ENCODE data around the gene LY6G6C. TPM values are rescaled to one million over a fixed set of nuclear protein-coding genes. Genes with fewer than 3 reads are reported as not detected.

The LY6G6C gene
- total and polyA plus RNA-seq, 5 donors from 2014 or later, result not detected

DNA sequence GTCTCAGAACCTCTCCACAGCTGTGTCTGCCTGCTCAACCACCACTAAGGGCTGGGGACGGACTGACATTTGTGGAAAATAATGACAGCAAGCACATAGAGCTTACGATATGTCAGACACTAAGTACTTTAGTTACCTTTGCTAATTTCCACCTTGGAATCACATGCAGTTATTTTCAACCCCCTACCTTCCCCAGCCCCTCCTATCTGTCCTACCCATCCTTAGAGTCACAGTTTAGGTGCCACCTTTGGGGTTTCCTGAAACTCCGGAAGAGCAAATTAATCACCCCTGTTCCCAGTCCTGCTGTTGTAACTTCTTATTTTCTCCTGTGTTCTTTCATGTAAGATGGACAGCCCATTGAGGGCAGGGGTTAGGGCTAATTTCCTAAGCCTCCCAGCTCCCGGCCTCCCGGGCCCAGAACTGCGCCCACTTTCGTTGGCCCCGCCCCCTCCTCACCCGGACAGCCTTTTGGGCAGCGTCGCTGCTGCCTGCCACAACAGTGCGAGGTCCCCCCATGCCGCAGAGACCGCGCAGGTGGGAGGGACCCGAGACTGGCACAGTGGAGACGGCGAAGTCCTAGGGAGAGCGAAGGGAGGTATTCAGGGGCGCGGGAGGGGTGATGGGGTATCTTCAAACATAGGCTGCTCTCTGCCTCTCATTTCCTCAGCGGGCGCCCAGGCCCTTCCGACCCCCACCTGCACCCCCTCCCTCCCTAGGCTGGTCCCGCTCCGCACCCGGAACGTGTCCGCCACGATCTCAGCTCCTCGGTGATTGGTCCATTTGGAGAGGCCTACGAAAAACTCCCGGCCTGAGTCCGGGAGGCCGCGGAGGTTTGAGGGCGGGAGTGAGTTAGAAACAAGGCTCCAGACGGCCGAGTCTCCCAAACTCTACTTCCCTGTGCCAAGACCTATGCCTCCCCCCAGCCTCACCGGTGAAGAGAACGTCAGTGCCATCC is 6.4 kb upstream of the LY6G6C start:
- peaks cover 0 to 45% (median 17%) of the 10 kb centered on the region in 4 donors for H3K4me1 Mint-ChIP-seq
- Histone ChIP-seq H3K4me3 (ENCODE audit: low read depth, low read length) (no peak overlapping the region), H3K4me1 (ENCODE audit: control insufficient read depth, insufficient read depth, low read length, poor library complexity, severe bottlenecking) (peaks cover 19% of the 10 kb centered on the region), H3K27me3 (ENCODE audit: control insufficient read depth, insufficient read depth, low read length) (no peaks in the 10 kb centered on the region), H3K36me3 (ENCODE audit: control insufficient read depth, insufficient read depth, low read length) (peaks cover 23% of the 10 kb centered on the region), H3K27ac (ENCODE audit: insufficient read depth, low read length, poor library complexity, severe bottlenecking) (no peak overlapping the region), H3K9me3 (ENCODE audit: control insufficient read depth in 2 of 2, low read length in 2 of 2) (no peaks in the 10 kb centered on the region)
- peak overlapping the region; percentile 58 to 79 (median 59) for H3K27ac Mint-ChIP-seq
- peaks cover 0 to 1% (median 0%) of the 10 kb centered on the region in 7 donors for H3K9me3 Mint-ChIP-seq
- DNase-seq (peak in 1 of 3 donors; percentile 59), ATAC-seq (ENCODE audit: low read depth in 2 of 2) (no peak)
- H3K36me3 Mint-ChIP-seq, result peaks cover 12% of the 10 kb centered on the region
- no peaks in the 10 kb centered on the region for H3K27me3 Mint-ChIP-seq
- H3K4me3 Mint-ChIP-seq, result peak overlapping the region; percentile 54 to 95 (median 80)

DNA sequence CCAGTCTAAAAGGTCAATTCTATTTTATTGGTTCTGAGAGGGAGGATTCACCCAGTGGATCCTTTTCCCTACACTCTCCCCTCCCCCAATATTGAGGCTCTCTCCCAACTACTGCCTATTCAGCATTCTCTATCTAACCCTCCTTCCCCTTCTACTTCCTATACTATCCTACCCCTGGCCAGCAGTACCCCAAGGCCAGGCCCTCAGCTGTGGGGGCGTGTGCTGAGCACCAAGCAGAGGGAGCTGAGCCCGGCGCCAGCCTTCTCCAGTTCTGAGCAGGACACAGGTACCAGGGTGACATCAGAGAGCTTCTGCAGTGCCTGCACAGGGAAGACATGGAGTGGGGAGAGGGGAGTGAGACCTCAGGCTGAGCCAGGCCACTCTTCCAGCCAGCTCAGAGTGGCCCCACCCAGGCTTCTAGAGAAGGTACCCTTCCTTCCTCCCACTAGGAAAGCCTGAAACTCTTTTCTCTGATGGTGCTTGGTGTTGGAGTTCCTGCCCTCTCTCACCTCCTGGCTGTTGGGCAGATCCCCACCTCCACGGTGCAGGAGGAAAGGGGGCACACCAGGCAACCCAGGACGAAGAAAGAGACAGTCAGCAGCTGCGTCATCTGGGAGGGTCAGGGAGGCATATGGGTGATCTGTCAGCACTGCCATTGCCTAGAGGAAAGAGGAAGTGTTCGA is 5.6 kb upstream of the LY6G6C start:
- Histone ChIP-seq H3K4me1 (ENCODE audit: control insufficient read depth, insufficient read depth, low read length, poor library complexity, severe bottlenecking) (peaks cover 19% of the 10 kb centered on the region), H3K27ac (ENCODE audit: insufficient read depth, low read length, poor library complexity, severe bottlenecking) (no peak overlapping the region), H3K4me3 (ENCODE audit: low read depth, low read length) (no peak overlapping the region), H3K36me3 (ENCODE audit: control insufficient read depth, insufficient read depth, low read length) (peaks cover 16% of the 10 kb centered on the region), H3K27me3 (ENCODE audit: control insufficient read depth, insufficient read depth, low read length) (no peaks in the 10 kb centered on the region), H3K9me3 (ENCODE audit: control insufficient read depth in 2 of 2, low read length in 2 of 2) (no peaks in the 10 kb centered on the region)
- Mint-ChIP-seq H3K4me3 (peak overlapping the region in 3 of 4 donors; percentile 66 to 90 (median 72)), H3K27me3 (no peaks in the 10 kb centered on the region), H3K4me1 (peaks cover 0 to 43% (median 16%) of the 10 kb centered on the region in 4 donors), H3K9me3 (peaks cover 0 to 1% (median 0%) of the 10 kb centered on the region in 7 donors), H3K27ac (peak overlapping the region in 2 of 3 donors; percentile 16 to 58), H3K36me3 (peaks cover 10% of the 10 kb centered on the region)
- ATAC-seq (ENCODE audit: low read depth in 2 of 2), result peak; percentile 26 to 45
- DNase-seq, result no peak

DNA sequence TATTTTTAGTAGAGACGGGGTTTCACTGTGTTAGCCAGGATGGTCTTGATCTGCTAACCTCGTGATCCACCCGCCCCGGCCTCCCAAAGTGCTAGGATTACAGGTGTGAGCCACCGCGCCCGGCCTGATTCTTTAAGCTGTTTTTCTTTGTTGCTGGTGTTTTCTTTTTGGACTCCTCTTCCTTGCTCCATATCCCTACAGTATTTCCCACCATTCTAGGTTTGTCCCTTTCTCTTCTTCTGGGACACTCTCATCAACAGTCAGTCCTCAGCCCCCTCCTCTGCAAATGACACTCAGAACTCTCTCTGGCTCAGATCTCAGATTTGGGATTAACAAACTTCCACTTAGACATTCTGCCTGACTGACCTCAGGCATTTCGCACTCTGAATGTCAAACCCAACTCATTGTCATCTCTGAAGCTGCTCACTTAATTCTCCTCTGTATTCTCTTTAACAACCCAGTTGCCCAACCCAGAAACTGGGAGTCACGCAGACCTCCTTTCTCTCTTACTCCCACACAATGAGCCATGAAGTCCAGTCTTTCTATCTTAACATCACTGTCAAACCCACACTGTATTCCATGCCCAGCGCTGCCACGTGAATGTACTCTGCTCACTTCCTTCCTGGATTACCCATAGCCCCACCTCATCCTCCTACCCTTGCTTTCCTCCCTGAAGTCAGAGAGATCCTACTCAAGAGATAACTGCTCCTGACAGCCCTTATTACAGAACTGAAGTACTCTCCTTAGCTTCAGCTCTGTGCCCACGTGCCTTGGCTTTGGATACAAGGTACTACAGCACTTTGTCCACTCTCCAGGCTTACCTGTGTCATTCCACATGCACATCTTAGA is 4.2 kb upstream of the LY6G6C start:
- peaks cover 4% of the 10 kb centered on the region for H3K36me3 Mint-ChIP-seq
- peaks cover 0 to 32% (median 13%) of the 10 kb centered on the region in 4 donors for H3K4me1 Mint-ChIP-seq
- Histone ChIP-seq H3K27ac (ENCODE audit: insufficient read depth, low read length, poor library complexity, severe bottlenecking) (no peak overlapping the region), H3K36me3 (ENCODE audit: control insufficient read depth, insufficient read depth, low read length) (peaks cover 2% of the 10 kb centered on the region), H3K4me1 (ENCODE audit: control insufficient read depth, insufficient read depth, low read length, poor library complexity, severe bottlenecking) (peaks cover 19% of the 10 kb centered on the region), H3K27me3 (ENCODE audit: control insufficient read depth, insufficient read depth, low read length) (no peaks in the 10 kb centered on the region), H3K9me3 (ENCODE audit: control insufficient read depth in 2 of 2, low read length in 2 of 2) (no peaks in the 10 kb centered on the region), H3K4me3 (ENCODE audit: low read depth, low read length) (no peak overlapping the region)
- H3K27ac Mint-ChIP-seq, result peak overlapping the region; percentile 2 to 77 (median 49)
- H3K27me3 Mint-ChIP-seq, result no peaks in the 10 kb centered on the region
- peaks cover 0 to 1% (median 0%) of the 10 kb centered on the region in 7 donors for H3K9me3 Mint-ChIP-seq
- no peak for DNase-seq
- ATAC-seq (ENCODE audit: low read depth in 2 of 2), result no peak
- H3K4me3 Mint-ChIP-seq, result peak overlapping the region in 1 of 4 donors; percentile 69

DNA sequence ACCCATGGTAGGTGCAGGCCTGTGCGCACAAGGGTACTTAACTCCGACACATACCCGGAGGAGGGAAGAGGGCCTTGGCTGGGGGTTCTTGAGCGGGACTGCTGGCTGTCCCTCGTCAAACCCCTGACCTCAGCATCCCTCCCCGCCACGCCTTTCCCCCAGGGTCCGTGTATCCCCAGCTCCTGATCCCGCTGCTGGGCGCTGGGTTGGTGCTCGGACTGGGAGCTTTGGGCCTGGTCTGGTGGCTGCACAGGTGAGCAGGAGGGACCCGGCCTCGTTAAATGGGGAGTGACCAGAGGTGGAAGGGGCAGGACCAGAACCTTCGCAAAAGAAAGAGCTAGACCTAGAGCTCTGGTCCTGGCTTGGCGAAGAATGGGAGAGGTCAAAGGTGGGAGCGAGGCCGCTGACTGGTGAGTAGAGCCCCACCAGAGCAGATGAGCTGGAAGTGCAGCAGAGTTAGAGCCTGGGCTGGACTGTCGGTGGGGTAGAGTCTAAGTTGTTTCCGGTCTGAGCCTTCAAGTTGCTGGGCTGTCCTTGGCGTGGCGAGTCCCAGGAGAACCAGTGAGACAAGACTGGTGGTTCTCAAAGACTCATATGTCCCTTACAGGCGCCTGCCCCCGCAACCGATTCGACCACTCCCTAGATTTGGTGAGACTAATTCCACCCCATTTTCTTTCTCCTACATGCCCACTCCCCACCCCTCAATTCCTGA is 2.6 kb upstream of the LY6G6C start:
- no peak overlapping the region for H3K4me3 ChIP-seq (ENCODE audit: low read depth, low read length)
- peak overlapping the region in 1 of 3 donors; percentile 36 for H3K27ac Mint-ChIP-seq

DNA sequence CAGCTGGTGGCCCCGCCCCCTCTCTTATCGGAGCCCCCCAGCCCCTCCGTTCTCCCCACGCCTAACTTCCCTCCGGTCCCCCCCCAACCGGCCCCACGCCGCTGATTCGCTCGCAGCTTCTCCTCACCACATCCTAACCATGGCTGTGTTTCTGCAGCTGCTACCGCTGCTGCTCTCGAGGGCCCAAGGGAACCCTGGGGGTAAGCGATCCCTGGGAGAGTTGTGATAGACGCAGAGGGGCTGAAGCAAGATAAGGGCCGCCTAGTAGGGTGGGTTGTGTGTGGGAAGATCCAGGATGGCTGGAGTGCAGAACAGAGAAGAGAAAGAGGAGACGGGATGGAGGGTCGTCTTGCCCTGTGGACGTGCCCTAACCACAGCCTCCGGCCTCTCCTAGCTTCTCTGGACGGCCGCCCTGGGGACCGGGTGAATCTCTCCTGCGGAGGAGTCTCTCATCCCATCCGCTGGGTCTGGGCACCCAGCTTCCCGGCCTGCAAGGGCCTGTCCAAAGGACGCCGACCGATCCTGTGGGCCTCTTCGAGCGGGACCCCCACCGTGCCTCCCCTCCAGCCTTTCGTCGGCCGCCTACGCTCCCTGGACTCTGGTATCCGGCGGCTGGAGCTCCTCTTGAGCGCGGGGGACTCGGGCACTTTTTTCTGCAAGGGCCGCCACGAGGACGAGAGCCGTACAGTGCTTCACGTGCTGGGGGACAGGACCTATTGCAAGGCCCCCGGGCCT is 1.9 kb upstream of the LY6G6C start, which contains the start of gene MPIG6B:
TSS of gene MPIG6B (plus strand) at position 129 of the 735 bp plus-strand sequence. CDS start at position 140, 11 bp downstream.
- peaks cover 4% of the 10 kb centered on the region for H3K36me3 Mint-ChIP-seq
- Histone ChIP-seq H3K9me3 (ENCODE audit: control insufficient read depth in 2 of 2, low read length in 2 of 2) (no peaks in the 10 kb centered on the region), H3K36me3 (ENCODE audit: control insufficient read depth, insufficient read depth, low read length) (no peaks in the 10 kb centered on the region), H3K4me1 (ENCODE audit: control insufficient read depth, insufficient read depth, low read length, poor library complexity, severe bottlenecking) (peaks cover 4% of the 10 kb centered on the region), H3K27ac (ENCODE audit: insufficient read depth, low read length, poor library complexity, severe bottlenecking) (no peak within 1 kb of the TSS), H3K4me3 (ENCODE audit: low read depth, low read length) (no peak within 1 kb of the TSS), H3K27me3 (ENCODE audit: control insufficient read depth, insufficient read depth, low read length) (no peaks in the 10 kb centered on the region)
- ATAC-seq (ENCODE audit: low read depth in 2 of 2), result no peak
- no peak within 1 kb of the TSS for H3K4me3 Mint-ChIP-seq
- no peaks in the 10 kb centered on the region for H3K27me3 Mint-ChIP-seq
- peak within 1 kb of the TSS in 1 of 3 donors; percentile 36 for H3K27ac Mint-ChIP-seq
- no peak for DNase-seq
- peaks cover 0 to 15% (median 3%) of the 10 kb centered on the region in 4 donors for H3K4me1 Mint-ChIP-seq
- H3K9me3 Mint-ChIP-seq, result peaks cover 0 to 1% (median 0%) of the 10 kb centered on the region in 7 donors

More for the DNA sequence above, 2.6 kb upstream of the LY6G6C start:
- H3K27ac ChIP-seq (ENCODE audit: insufficient read depth, low read length, poor library complexity, severe bottlenecking), result no peak overlapping the region
- Mint-ChIP-seq H3K27me3 (no peaks in the 10 kb centered on the region), H3K36me3 (peaks cover 4% of the 10 kb centered on the region), H3K4me1 (peaks cover 0 to 20% (median 4%) of the 10 kb centered on the region in 4 donors), H3K4me3 (no peak overlapping the region), H3K9me3 (peaks cover 0 to 1% (median 0%) of the 10 kb centered on the region in 7 donors)
- H3K9me3 ChIP-seq (ENCODE audit: control insufficient read depth in 2 of 2, low read length in 2 of 2), result no peaks in the 10 kb centered on the region
- DNase-seq, result no peak
- H3K4me1 ChIP-seq (ENCODE audit: control insufficient read depth, insufficient read depth, low read length, poor library complexity, severe bottlenecking), result peaks cover 10% of the 10 kb centered on the region
- ATAC-seq (ENCODE audit: low read depth in 2 of 2), result no peak
- no peaks in the 10 kb centered on the region for H3K36me3 ChIP-seq (ENCODE audit: control insufficient read depth, insufficient read depth, low read length)
- H3K27me3 ChIP-seq (ENCODE audit: control insufficient read depth, insufficient read depth, low read length), result no peaks in the 10 kb centered on the region

DNA sequence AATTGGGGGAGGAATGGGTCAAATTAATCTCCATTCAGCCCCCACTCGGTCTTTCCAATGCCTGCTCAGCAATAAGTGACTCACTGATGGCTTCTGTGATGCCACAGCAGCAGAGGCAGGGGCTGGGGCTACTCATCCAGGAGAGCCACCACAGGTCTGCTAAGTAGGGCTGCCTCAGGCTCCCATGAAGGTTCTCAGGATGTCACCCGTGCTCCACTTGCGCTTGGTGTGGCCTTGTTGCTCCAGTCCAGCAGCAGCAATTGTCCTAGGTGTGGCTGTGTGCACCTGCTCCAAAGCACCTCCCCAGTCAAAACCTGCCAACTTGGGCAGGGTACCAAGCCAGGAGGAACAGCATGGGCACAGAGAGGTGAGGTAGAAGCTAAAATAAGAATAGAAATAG is 627 bp upstream of the LY6G6C start:
- ATAC-seq (ENCODE audit: low read depth in 2 of 2) (no peak), DNase-seq (no peak)
- no peaks in the 10 kb centered on the region for H3K27me3 Mint-ChIP-seq
- no peaks in the 10 kb centered on the region for H3K9me3 ChIP-seq (ENCODE audit: control insufficient read depth in 2 of 2, low read length in 2 of 2)
- no peaks in the 10 kb centered on the region for H3K27me3 ChIP-seq (ENCODE audit: control insufficient read depth, insufficient read depth, low read length)
- peaks cover 0 to 1% (median 0%) of the 10 kb centered on the region in 7 donors for H3K9me3 Mint-ChIP-seq
- H3K36me3 ChIP-seq (ENCODE audit: control insufficient read depth, insufficient read depth, low read length), result no peaks in the 10 kb centered on the region
- H3K4me3 Mint-ChIP-seq, result no peak overlapping the region
- no peaks in the 10 kb centered on the region for H3K4me1 ChIP-seq (ENCODE audit: control insufficient read depth, insufficient read depth, low read length, poor library complexity, severe bottlenecking)
- H3K27ac Mint-ChIP-seq, result no peak overlapping the region
- H3K36me3 Mint-ChIP-seq, result peaks cover 4% of the 10 kb centered on the region
- H3K4me1 Mint-ChIP-seq, result peaks cover 0 to 6% (median 2%) of the 10 kb centered on the region in 4 donors
- no peak overlapping the region for H3K4me3 ChIP-seq (ENCODE audit: low read depth, low read length)
- no peak overlapping the region for H3K27ac ChIP-seq (ENCODE audit: insufficient read depth, low read length, poor library complexity, severe bottlenecking)
